Muscle layer of colon (tissue), 2 donors: ENCODE results near the gene VSIG10L.
A peak's percentile ranks its signal among the peaks of the same experiment; 100 is the strongest.

Experiments used
- H3K27ac ChIP-seq: one replicate; pipeline ENCODE4 v1.7.0; 2013; ENCODE audit warnings: low read depth, mild to moderate bottlenecking, low read length, moderate library complexity
- H3K27me3 ChIP-seq, 2 donors: one replicate each; pipeline ENCODE4 v1.7.0; 2013; ENCODE audit warnings: low read length in 2 of 2, mild to moderate bottlenecking in 2 of 2; ENCODE audit not compliant: insufficient read depth in 2 of 2, control insufficient read depth in 1 of 2
- H3K36me3 ChIP-seq: one replicate; pipeline ENCODE4 v1.7.0; 2013; ENCODE audit warnings: mild to moderate bottlenecking, low read length; ENCODE audit not compliant: insufficient read depth
- H3K4me1 ChIP-seq: one replicate; pipeline ENCODE4 v1.7.0; 2013; ENCODE audit warnings: mild to moderate bottlenecking, low read length; ENCODE audit not compliant: insufficient read depth
- H3K4me3 ChIP-seq, 2 donors: one replicate each; pipeline ENCODE4 v1.7.0; 2013; ENCODE audit warnings: low read length in 2 of 2, low read depth in 1 of 2, mild to moderate bottlenecking in 1 of 2, moderate library complexity in 1 of 2
- H3K9ac ChIP-seq: one replicate; pipeline ENCODE4 v1.7.0; 2013; ENCODE audit warnings: low read length
- H3K9me3 ChIP-seq: one replicate; pipeline ENCODE4 v1.7.0; 2013; ENCODE audit warnings: mild to moderate bottlenecking, low read length
- donor health status: abdominal sarcoma.
- donor health status: Adenocarcinoma of cecum.

The VSIG10L gene

DNA sequence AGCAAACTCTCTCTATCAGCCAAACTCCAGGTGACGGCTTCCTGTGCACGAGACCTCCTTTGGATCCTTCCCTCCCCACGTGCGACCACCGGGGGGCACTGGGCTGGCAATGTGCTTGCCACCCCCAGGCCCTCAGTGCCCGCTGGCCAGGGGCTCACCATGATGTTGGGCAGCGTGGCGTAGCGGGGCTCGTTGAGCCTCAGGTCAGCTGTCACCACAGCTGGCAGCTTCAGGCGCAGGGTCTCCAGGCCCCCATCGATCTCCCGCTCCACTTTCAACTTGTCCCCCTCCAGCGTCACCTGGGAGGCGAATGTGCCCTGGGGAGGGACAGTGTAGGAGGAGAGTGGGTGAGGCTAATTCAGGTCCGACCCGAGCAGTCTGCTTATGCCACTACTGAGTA, 4.8 kb upstream of the VSIG10L start:
- H3K36me3 ChIP-seq = peaks cover 24% of the 10 kb centered on the region
- H3K9me3 ChIP-seq = no peaks in the 10 kb centered on the region

DNA sequence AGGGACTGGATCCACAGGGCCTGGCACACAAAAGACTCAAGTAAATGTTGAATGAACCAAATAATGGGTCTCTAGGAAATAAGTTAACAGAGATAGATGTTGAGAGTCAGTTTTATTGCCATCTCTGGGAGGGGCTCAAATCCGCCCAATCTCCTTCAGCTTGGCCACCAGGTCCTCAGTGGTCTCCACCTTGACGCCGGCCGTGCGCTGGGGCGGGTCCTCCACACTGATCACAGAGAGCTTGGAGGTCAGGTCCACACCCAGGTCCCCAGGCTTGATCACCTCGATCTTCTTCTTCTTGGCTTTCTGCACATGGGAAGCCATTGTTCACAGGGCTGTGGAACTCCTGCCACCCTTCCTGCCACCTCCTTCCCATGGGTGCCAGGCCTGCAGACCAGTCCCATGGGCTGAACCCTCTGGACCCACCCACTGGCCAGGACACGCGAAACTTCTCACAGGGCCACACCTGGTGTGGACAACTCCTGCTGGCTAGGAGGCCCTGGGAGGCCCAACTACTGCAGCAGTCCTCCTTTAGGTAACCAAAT, 3.2 kb upstream of the VSIG10L start:
- no peak overlapping the region for H3K27ac ChIP-seq
- no peaks in the 10 kb centered on the region for H3K4me1 ChIP-seq
- H3K9me3 ChIP-seq = no peaks in the 10 kb centered on the region
- H3K27me3 ChIP-seq = no peaks in the 10 kb centered on the region
- H3K36me3 ChIP-seq = peaks cover 18% of the 10 kb centered on the region
- H3K9ac ChIP-seq = no peak overlapping the region
- no peak overlapping the region for H3K4me3 ChIP-seq

More for the DNA sequence above, 4.8 kb upstream of the VSIG10L start:
- H3K4me1 ChIP-seq = no peaks in the 10 kb centered on the region
- H3K9ac ChIP-seq = no peak overlapping the region
- no peak overlapping the region for H3K27ac ChIP-seq
- H3K4me3 ChIP-seq = no peak overlapping the region
- H3K27me3 ChIP-seq = no peaks in the 10 kb centered on the region

DNA sequence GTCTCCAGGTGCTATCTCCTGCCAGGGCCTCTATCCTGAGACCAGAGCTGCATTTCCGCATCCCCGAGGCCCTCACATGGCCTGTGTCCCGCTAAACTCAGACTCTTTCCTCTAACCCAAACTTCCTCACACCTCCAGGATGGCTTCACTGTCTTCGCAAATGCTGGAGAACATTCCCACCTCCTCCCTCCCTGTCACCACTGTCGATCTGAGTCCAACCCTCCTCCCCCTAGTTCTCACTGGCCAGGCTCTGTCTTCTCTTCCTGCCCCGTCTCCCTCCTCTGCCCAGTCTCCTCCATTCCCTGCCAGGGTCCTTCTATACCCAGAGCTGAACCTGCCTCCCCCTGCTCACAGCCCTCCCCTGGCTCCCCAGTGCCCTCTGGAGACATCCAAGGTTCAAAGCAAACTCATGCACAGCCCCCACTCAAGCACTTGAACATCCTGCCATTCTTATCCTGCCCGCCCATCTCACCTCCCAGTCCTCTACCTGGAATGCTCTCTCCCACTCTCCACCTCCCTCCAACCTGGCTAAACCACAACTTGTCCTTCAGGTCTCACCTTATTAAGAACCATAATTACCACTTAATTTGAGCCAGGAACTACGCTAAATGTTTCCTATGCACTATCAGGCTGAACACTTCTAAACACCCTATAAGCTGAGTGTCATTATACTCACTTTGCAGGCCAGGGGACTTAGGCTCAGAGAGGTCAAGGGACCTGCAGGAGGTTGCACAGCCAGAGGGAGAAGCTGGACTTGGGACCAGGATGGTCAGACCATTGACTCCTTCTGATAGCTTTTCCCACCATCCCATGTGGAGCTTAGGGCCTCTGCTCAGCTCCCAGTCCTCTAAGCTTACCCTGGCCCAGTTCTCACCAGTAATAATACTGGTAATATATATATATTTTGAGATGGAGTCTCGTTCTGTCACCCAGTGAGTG, 961 bp upstream of the VSIG10L start:
- H3K27ac ChIP-seq = no peak overlapping the region
- H3K4me1 ChIP-seq = peaks cover 9% of the 10 kb centered on the region
- H3K9me3 ChIP-seq = no peaks in the 10 kb centered on the region
- H3K9ac ChIP-seq = no peak overlapping the region
- peaks cover 9% of the 10 kb centered on the region for H3K36me3 ChIP-seq
- no peaks in the 10 kb centered on the region for H3K27me3 ChIP-seq
- no peak overlapping the region for H3K4me3 ChIP-seq

DNA sequence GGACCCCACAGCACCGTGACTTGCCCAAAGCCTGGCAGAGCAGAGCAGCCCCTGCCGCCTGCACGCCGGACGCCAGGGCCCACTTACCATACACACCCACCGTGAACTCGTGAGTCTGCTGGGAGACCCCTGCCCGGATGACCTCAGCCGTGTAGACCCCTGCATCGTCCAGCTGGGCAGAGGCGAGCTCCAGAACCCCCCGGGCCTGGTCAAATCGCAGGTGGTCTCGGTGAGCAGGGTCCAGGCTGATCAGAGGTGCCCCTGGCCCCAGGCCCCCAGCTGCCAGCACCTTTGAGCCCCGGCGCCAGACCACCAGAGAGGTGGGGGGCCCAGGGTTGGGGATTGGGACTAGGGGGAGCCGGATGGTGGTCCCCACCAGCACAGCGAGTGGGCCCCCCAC, 873 bp downstream of the VSIG10L start:
- H3K27ac ChIP-seq = no peak overlapping the region
- H3K36me3 ChIP-seq = no peaks in the 10 kb centered on the region
- H3K4me1 ChIP-seq = peaks cover 9% of the 10 kb centered on the region
- H3K9me3 ChIP-seq = no peaks in the 10 kb centered on the region
- H3K9ac ChIP-seq = no peak overlapping the region
- H3K4me3 ChIP-seq = no peak overlapping the region
- no peaks in the 10 kb centered on the region for H3K27me3 ChIP-seq

DNA sequence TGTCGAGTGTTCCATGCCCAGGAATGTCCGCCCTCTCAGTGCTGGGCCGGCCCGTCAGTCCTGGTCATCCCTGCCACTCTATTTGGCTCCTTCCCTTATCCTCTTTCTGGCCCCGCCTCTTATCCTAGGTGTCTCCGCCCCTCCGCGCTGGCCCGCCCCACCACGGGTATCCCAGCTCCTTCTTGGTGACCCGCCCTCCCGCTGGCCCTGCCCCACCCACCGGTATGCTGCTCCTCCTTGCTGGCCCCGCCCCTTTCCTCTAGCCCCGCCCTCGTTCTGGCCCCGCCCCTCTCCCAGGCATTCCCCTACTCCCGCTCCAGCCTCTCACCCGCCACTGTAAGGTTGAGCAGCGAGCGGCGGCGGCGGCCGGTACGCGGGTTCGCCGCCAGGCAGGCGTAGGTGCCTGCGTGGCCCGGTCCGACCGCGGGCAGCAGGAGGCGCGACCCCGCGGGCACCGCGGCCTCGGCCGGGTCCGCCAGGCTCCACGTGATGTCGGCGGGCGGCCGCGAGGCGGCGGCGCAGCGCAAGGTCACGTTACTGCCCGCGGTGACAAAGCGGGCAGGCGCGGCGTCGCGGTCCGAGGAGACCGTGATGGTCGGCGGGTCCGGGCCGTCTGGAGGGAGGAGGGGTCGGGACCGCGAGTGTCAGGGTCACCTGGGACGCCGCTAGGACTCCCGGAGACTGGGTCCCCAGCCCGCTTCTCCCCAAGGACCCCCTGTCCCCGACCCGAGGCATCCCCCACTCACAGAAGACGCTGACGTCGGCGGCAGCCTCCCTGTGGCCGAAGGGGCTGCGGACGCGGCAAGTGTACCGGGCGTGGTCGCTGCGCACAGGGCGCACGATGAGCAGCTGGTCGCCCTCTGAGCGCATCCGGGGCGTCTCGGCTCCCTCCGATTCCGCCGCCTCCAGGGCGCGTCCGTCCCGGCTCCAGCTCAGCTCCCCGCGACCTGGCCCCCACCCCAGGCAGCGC, 2.0 kb downstream of the VSIG10L start:
- Histone ChIP-seq H3K27me3 (no peaks in the 10 kb centered on the region), H3K9ac (peak overlapping the region; percentile 33), H3K36me3 (no peaks in the 10 kb centered on the region), H3K27ac (peak overlapping the region; percentile 46), H3K4me1 (peaks cover 9% of the 10 kb centered on the region), H3K4me3 (peak overlapping the region; percentile 51 to 54), H3K9me3 (no peaks in the 10 kb centered on the region)

DNA sequence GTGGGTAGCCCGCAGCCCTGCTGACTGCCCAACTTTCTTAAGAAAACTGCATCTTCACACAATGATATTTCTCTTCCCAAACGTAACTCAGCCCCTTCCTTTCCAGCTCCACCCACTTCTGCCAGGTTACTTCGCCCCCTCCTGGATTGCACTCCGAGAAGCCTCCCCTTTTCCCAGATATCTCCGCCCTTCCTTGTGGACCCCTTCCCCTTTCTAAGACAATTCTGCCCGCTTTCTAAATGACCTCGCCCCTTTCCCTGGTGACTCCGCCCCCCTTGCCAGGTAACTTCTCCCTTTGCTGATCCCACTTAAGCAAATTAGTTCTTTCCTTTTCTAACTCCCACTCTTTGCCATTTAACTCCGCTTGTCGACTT, 2.6 kb downstream of the VSIG10L start:
- H3K9ac ChIP-seq = no peak overlapping the region
- peaks cover 9% of the 10 kb centered on the region for H3K4me1 ChIP-seq
- peak overlapping the region; percentile 46 for H3K27ac ChIP-seq
- no peaks in the 10 kb centered on the region for H3K9me3 ChIP-seq
- H3K36me3 ChIP-seq = no peaks in the 10 kb centered on the region
- H3K4me3 ChIP-seq = peak overlapping the region; percentile 51 to 54
- H3K27me3 ChIP-seq = no peaks in the 10 kb centered on the region

DNA sequence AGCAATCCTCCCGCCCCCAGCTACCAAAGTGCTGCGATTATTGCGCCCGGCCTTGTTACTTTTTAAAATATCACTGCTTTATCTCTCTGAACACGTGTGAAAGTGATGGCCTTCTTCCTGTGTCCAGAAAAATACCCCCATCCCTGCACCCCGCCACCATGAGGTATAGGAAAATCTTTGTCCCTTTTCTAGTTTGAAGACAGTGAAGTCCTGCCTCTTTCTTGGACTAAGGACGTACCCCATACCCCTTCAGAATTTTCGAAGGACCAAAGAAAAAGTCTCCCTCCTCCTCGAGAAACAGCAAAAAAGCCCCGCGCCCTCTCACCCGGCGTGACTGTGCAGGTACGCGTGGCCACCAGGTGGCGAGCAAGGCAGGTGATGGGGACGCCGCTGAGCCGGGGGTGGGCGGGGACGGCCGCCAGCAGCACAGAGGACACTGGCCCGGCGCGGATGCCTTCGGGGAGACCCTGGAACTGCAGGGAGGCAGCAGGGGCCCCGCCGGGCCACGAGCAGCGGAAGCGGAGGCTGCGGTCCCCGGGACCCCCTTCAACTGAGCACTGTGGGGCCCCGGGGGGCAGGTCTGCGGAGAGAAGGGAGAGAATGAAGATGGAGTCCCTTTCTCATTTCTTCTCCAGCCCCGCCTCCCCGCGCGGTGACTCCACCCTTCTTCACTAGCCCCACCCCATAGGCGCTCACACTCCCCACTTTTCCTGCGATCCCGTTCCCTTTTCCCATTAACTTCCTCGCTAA, 3.2 kb downstream of the VSIG10L start:
- peak overlapping the region; percentile 51 to 54 for H3K4me3 ChIP-seq
- no peaks in the 10 kb centered on the region for H3K36me3 ChIP-seq
- no peaks in the 10 kb centered on the region for H3K9me3 ChIP-seq
- peak overlapping the region; percentile 46 for H3K27ac ChIP-seq
- peaks cover 9% of the 10 kb centered on the region for H3K4me1 ChIP-seq
- no peak overlapping the region for H3K9ac ChIP-seq
- H3K27me3 ChIP-seq = no peaks in the 10 kb centered on the region

DNA sequence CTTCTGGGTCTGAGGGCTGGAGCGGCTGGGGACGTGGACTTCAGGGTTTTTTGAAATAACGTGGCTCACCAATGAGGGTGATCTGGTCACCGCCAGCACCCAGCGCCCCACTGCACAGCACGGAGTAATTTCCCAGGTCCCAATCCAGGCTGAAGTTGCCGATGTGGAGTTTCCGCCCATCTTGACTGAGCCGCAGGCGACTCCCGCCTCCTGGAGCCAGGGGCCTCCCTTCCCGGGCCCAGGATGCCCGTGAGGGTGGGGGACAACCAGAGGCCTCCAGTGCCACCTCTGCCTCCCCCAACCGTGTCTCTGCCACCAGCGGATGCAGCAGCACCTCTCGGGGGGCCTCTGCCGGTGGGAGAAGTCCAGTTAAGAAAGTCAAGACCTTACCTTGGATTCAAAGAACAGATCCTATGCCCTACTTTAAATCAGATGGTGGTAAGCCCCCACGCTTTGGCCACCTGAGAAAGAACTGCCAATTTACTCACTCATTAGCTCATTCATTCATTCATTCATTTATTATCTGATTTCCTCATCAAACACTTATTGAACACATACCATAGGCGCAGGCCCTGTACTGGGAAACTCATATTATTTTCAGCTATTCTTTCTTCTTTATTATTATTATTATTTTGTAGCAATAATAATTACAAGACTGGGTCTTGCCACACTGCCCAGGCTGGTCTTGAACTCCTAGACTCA, 3.9 kb downstream of the VSIG10L start:
- no peaks in the 10 kb centered on the region for H3K27me3 ChIP-seq
- no peaks in the 10 kb centered on the region for H3K9me3 ChIP-seq
- H3K27ac ChIP-seq = no peak overlapping the region
- no peak overlapping the region for H3K4me3 ChIP-seq
- no peak overlapping the region for H3K9ac ChIP-seq
- no peaks in the 10 kb centered on the region for H3K36me3 ChIP-seq
- H3K4me1 ChIP-seq = peaks cover 9% of the 10 kb centered on the region

DNA sequence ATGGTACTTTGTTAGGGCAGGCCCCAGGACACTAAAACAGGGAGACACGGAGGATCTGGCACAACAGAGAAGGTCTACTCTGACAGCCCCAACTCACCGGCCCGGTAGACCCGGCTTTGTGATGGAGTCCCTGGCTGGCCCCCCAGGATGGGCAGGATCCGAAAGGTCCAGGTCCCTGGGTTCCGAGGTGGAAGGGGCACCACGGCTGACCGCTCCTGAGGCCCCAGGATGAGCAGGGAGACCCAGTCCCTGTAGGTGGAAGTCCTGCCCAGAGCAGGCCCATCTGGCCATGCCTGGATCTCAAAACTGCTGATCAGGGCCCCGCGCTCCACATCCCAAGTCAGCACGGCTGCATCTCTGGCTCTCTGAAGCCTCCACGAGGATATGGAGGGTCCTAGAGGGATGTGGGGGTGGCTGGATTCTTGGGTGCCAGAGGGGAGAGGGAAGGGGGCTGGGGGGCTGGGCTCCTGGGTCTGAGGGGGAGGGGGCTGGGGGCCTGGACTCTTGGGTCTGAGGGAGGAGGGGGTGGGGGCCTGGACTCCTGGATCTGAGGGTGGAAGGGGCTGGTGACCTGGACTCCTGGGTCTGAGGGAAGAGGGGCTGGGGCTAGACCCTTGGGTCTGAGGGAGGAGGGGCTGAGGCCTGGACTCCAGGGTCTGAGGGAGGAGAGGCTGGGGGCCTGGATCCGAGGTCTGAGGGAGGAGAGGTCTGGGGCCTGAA, 4.6 kb downstream of the VSIG10L start:
- no peaks in the 10 kb centered on the region for H3K9me3 ChIP-seq
- H3K27ac ChIP-seq = no peak overlapping the region
- H3K9ac ChIP-seq = no peak overlapping the region
- H3K4me3 ChIP-seq = no peak overlapping the region
- peaks cover 9% of the 10 kb centered on the region for H3K4me1 ChIP-seq
- no peaks in the 10 kb centered on the region for H3K27me3 ChIP-seq
- H3K36me3 ChIP-seq = no peaks in the 10 kb centered on the region

DNA sequence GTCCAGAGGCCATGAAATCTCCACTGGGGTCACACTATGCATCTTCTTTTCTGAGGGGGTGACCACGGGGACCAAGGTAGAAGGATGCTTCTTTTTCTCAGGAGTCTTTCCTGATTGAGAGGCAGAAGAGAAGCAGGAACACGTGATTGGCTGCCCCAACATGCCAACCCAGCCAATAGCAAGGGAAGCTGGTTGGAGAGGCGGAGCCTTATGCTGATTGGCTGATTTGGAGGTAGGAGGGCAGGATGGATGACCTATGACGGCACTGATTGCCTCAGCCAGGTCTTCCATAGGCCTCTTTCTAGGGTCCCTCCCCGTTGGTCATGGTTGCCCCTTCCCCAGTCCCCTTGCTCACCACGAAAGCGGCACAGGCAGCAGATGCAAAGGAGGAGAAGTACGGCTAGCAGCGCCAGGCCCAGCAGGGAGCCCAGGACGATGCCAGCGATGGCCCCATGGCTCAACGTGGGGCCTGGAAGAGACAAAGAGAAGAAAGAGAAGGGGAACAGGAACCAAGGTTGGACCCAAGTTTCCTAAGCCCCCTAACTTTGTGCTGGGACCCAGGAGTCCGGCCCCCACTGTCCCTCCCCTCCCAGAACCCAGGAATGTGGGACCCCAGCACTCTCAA, 8.0 kb downstream of the VSIG10L start:
- no peak overlapping the region for H3K4me3 ChIP-seq
- no peak overlapping the region for H3K9ac ChIP-seq
- no peaks in the 10 kb centered on the region for H3K36me3 ChIP-seq

More for the DNA sequence above, 8.0 kb downstream of the VSIG10L start:
- peaks cover 0 to 8% of the 10 kb centered on the region in 2 donors for H3K27me3 ChIP-seq
- H3K9me3 ChIP-seq = no peaks in the 10 kb centered on the region
- no peak overlapping the region for H3K27ac ChIP-seq
- H3K4me1 ChIP-seq = peaks cover 3% of the 10 kb centered on the region
